ENCODE results near the gene GPR101.

DNA sequence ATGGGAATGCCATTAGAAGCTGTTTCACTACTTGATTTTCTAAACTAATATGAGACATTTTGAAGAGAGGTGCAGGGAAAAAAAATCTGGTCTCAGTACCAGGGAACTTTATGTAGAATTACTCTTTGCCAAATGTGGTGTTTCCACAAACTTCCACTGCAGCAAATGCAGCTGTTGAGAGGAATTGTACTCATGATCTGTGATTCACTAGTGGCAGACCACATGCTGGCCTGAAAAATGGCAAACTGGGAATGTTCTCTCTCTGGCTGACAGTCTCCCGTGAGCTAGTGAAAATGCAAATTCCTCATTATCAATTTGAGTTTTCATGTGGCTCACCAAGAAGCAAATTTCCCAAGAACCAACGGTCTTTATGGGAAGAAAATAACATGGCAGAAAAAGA lies 37.8 kb upstream of the GPR101 start:
- TF ChIP-seq, protein P1, sequence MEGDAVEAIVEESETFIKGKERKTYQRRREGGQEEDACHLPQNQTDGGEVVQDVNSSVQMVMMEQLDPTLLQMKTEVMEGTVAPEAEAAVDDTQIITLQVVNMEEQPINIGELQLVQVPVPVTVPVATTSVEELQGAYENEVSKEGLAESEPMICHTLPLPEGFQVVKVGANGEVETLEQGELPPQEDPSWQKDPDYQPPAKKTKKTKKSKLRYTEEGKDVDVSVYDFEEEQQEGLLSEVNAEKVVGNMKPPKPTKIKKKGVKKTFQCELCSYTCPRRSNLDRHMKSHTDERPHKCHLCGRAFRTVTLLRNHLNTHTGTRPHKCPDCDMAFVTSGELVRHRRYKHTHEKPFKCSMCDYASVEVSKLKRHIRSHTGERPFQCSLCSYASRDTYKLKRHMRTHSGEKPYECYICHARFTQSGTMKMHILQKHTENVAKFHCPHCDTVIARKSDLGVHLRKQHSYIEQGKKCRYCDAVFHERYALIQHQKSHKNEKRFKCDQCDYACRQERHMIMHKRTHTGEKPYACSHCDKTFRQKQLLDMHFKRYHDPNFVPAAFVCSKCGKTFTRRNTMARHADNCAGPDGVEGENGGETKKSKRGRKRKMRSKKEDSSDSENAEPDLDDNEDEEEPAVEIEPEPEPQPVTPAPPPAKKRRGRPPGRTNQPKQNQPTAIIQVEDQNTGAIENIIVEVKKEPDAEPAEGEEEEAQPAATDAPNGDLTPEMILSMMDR (IDR thresholded peaks at IDR 0.05) = no peak
- TF ChIP-seq POLR2A (IDR thresholded peaks at IDR 0.05) (no peak), POLR2AphosphoS5 (IDR thresholded peaks at IDR 0.05) (no peak)

Measured in breast epithelium (tissue), 3 donors.